Hematopoietic multipotent progenitor cell treated with erythropoietin and hydrocortisone succinate and interleukin-3 and kit ligand, for 15 days (in vitro differentiated cells): Measurements from ENCODE around the gene HGF.
"Not testable (repeated sequence)": the region's sequence is repeated elsewhere in the genome, so short reads cannot be mapped to it uniquely, and the experiment has no call there.

ENCODE experiments used
- DNase-seq: peaks from one replicate; pipeline ENCODE4 v3.0.0-alpha.2; 2015; ENCODE audit warnings: low spot score

HGF gene

GRCh38 chr7:81769891-81770727, at the start of gene HGF:
HGF (minus strand) TSS chr7:81770047; CDS start chr7:81769971, 76 bp downstream.
- DNase-seq = no peak

GRCh38 chr7:81816312-81816711, 46.5 kb upstream of the HGF start:
- DNase-seq = no peak

- not testable (repeated sequence) for DNase-seq
These were observed 43.1 kb upstream of the HGF start for GRCh38 chr7:81812866-81813476.

- peak; percentile 7 for DNase-seq
These were observed 42.4 kb upstream of the HGF start for GRCh38 chr7:81811956-81812865.

- no peak for DNase-seq
These were observed 40.8 kb upstream of the HGF start for GRCh38 chr7:81810476-81811155.

- DNase-seq = not testable (repeated sequence)
These were observed 38.5 kb upstream of the HGF start for GRCh38 chr7:81808310-81808709.

- DNase-seq = no peak
These were observed 33.4 kb upstream of the HGF start for GRCh38 chr7:81803267-81803666.

GRCh38 chr7:81802251-81802650, 32.4 kb upstream of the HGF start:
- no peak for DNase-seq

GRCh38 chr7:81801532-81801931, 31.7 kb upstream of the HGF start:
- no peak for DNase-seq

GRCh38 chr7:81791568-81792518, 22.0 kb upstream of the HGF start:
- DNase-seq = no peak

- no peak for DNase-seq
These were observed 20.8 kb upstream of the HGF start for GRCh38 chr7:81790686-81791085.

- no peak for DNase-seq
These were observed 20.3 kb upstream of the HGF start for GRCh38 chr7:81790120-81790500.

- no peak for DNase-seq
These were observed 19.7 kb upstream of the HGF start for GRCh38 chr7:81789406-81790119.

- no peak for DNase-seq
These were observed 18.4 kb upstream of the HGF start for GRCh38 chr7:81788246-81788645.

GRCh38 chr7:81783818-81784217, 14.0 kb upstream of the HGF start:
- no peak for DNase-seq

GRCh38 chr7:81780914-81781693, 11.3 kb upstream of the HGF start:
- no peak for DNase-seq

- no peak for DNase-seq
These were observed 9.9 kb upstream of the HGF start for GRCh38 chr7:81779706-81780105.

GRCh38 chr7:81777697-81778096, 7.8 kb upstream of the HGF start:
- no peak for DNase-seq

GRCh38 chr7:81776948-81777630, 7.2 kb upstream of the HGF start:
- DNase-seq = no peak
